Measurements from ENCODE around the gene CALHM6. TPM values are rescaled to one million over a fixed set of nuclear protein-coding genes. Genes with fewer than 3 reads are reported as not detected.
"Not testable (repeated sequence)": the region's sequence is repeated elsewhere in the genome, so short reads cannot be mapped to it uniquely, and the experiment has no call there.

Gene CALHM6
- total RNA-seq, 1 experiment from 2014 or later: 0.45 TPM

GRCh38 chr6:116476002-116476678 is 15.0 kb downstream of the CALHM6 start:
- Histone ChIP-seq H3K27me3 (ENCODE audit: control insufficient read depth, insufficient read depth, low read length) (no peaks in the 10 kb centered on the region), H3K36me3 (replicated peaks; ENCODE audit: control insufficient read depth, insufficient read depth, low read length) (no peaks in the 10 kb centered on the region), H3K4me3 (ENCODE audit: insufficient read depth, low read depth, low read length) (no peak overlapping the region)
- no peak for DNase-seq

GRCh38 chr6:116482780-116483179 is 21.6 kb downstream of the CALHM6 start:
- no peak for DNase-seq
- H3K27me3 ChIP-seq (ENCODE audit: control insufficient read depth, insufficient read depth, low read length): no peaks in the 10 kb centered on the region
- H3K36me3 ChIP-seq (replicated peaks; ENCODE audit: control insufficient read depth, insufficient read depth, low read length): no peaks in the 10 kb centered on the region
- no peak overlapping the region for H3K4me3 ChIP-seq (ENCODE audit: insufficient read depth, low read depth, low read length)

GRCh38 chr6:116483616-116484015 is 22.4 kb downstream of the CALHM6 start:
- DNase-seq: no peak
- no peak overlapping the region for H3K4me3 ChIP-seq (ENCODE audit: insufficient read depth, low read depth, low read length)
- no peaks in the 10 kb centered on the region for H3K27me3 ChIP-seq (ENCODE audit: control insufficient read depth, insufficient read depth, low read length)
- no peaks in the 10 kb centered on the region for H3K36me3 ChIP-seq (replicated peaks; ENCODE audit: control insufficient read depth, insufficient read depth, low read length)

GRCh38 chr6:116485559-116486184 is 24.5 kb downstream of the CALHM6 start:
- DNase-seq: no peak
- H3K27me3 ChIP-seq (ENCODE audit: control insufficient read depth, insufficient read depth, low read length): no peaks in the 10 kb centered on the region

DNA sequence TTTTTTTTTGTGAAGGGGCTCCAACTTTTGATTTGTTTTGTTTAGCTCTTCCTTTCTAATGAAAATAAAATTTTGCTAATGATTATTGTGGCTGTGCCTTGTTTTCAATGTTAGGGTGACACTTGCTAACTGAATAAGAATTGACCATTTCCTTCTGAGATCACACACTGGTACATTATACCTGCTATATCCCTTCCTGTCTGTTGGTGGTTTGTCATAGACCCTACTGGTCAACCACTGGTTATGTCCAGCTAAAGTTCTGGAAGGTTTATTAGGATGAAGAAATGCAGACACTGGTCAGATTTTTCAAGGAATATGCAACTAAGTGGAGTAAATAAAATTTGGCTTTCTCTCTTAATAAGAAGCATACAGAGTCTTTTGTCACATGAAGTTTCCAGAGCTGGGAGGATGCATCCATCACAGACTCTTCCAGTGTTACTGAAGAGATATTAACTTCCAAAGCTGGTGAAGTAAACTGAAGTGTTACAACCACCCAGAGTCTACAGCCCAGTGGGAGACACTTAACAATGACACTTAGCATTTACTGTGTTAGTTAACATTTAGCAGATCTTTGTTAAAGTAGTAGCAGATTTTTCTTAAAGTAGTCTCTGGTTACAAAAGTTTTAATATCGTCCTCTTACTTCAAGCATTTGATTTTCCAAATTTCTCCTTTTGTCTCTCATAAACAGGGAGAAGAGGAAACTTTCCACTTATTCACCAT is 30.6 kb downstream of the CALHM6 start:
- no peak for DNase-seq
- Histone ChIP-seq H3K27me3 (ENCODE audit: control insufficient read depth, insufficient read depth, low read length) (no peaks in the 10 kb centered on the region), H3K36me3 (replicated peaks; ENCODE audit: control insufficient read depth, insufficient read depth, low read length) (no peaks in the 10 kb centered on the region), H3K4me3 (ENCODE audit: insufficient read depth, low read depth, low read length) (no peak overlapping the region)

More at GRCh38 chr6:116485559-116486184, 24.5 kb downstream of the CALHM6 start:
- Histone ChIP-seq H3K36me3 (replicated peaks; ENCODE audit: control insufficient read depth, insufficient read depth, low read length) (no peaks in the 10 kb centered on the region), H3K4me3 (ENCODE audit: insufficient read depth, low read depth, low read length) (no peak overlapping the region)

- Histone ChIP-seq H3K4me3 (ENCODE audit: insufficient read depth, low read depth, low read length) (no peak overlapping the region), H3K27me3 (ENCODE audit: control insufficient read depth, insufficient read depth, low read length) (no peaks in the 10 kb centered on the region), H3K36me3 (replicated peaks; ENCODE audit: control insufficient read depth, insufficient read depth, low read length) (no peaks in the 10 kb centered on the region)
- DNase-seq: peak; percentile 13
Observed at GRCh38 chr6:116492331-116493067, 31.3 kb downstream of the CALHM6 start.

- DNase-seq; H3K4me3 ChIP-seq (ENCODE audit: insufficient read depth, low read depth, low read length); H3K27me3 ChIP-seq (ENCODE audit: control insufficient read depth, insufficient read depth, low read length); H3K36me3 ChIP-seq (replicated peaks; ENCODE audit: control insufficient read depth, insufficient read depth, low read length): not testable (repeated sequence)
Observed at GRCh38 chr6:116495161-116495560, 34.0 kb downstream of the CALHM6 start.

DNA sequence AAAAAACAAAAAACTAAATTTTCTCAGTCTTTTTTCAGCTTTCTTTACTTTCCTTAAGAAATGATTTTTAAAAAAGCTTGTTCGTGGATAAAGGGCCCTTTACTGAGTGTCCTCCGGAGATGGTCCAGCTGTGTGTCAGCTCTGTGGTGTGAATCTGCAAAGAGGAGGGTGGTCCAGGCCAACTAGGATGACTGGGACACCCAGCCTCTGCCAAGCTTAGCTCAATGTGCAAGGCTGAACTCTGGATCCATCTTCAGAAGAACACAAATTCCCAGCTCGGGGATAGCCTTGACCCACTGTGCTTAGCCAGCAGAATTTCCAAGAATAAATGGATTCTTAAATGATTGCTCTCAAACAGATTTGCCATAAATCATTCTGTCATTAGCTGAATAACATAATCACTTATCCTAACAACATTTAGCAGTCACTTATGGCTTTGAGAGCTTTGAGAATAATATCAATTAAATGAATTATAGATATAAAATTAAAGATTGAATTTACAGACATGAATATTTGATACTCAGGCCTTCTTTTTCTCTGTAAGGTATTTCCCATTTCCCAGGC is 36.0 kb downstream of the CALHM6 start:
- Histone ChIP-seq H3K36me3 (replicated peaks; ENCODE audit: control insufficient read depth, insufficient read depth, low read length) (no peaks in the 10 kb centered on the region), H3K4me3 (ENCODE audit: insufficient read depth, low read depth, low read length) (no peak overlapping the region), H3K27me3 (ENCODE audit: control insufficient read depth, insufficient read depth, low read length) (no peaks in the 10 kb centered on the region)
- no peak for DNase-seq

DNA sequence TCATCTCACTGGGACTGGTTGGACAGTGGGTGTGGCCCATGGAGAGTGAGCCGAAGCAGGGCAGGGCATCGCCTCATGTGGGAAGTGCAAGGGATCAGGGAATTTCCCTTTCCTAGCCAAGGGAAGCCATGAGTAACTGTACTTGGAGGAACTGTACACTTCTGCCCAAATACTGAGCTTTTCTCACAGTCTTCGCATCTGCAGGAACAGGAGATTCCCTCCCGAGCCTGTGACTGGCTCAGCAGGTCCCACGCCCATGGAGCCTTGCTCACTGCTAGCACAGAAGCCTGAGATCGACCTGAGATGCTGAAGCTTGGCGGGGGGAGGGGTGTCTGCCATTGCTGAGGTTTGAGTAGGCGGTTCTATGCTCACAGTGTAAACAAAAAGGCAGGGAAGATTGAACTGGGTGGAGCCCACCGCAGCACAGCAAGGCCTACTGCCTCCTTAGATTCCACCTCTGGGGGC is 39.8 kb downstream of the CALHM6 start:
- H3K36me3 ChIP-seq (replicated peaks; ENCODE audit: control insufficient read depth, insufficient read depth, low read length): no peaks in the 10 kb centered on the region
- DNase-seq: no peak
- H3K27me3 ChIP-seq (ENCODE audit: control insufficient read depth, insufficient read depth, low read length): no peaks in the 10 kb centered on the region
- no peak overlapping the region for H3K4me3 ChIP-seq (ENCODE audit: insufficient read depth, low read depth, low read length)

- no peaks in the 10 kb centered on the region for H3K36me3 ChIP-seq (replicated peaks; ENCODE audit: control insufficient read depth, insufficient read depth, low read length)
- no peaks in the 10 kb centered on the region for H3K27me3 ChIP-seq (ENCODE audit: control insufficient read depth, insufficient read depth, low read length)
- H3K4me3 ChIP-seq (ENCODE audit: insufficient read depth, low read depth, low read length): no peak overlapping the region
- DNase-seq: no peak
Observed at GRCh38 chr6:116507324-116507723, 46.1 kb downstream of the CALHM6 start.

DNA sequence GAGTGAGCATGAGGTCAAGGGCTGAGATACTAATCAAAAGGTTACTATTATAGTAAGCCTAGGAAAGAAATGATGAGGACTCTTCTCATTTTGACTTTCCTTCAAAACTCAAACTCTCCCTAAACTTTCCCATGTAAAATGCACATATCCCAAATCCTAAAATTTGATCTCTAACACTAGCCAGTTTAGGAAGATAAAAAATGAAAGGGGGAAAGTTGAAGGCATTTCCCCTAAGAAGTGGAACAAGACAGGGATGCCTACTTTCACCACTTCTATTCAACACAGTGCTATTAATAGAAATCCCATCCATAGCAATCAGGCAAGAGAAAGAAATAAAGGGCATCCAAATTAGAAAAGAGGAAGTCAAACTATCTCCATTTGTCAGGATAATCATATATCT is 47.4 kb downstream of the CALHM6 start:
- H3K36me3 ChIP-seq (replicated peaks; ENCODE audit: control insufficient read depth, insufficient read depth, low read length): no peaks in the 10 kb centered on the region
- H3K27me3 ChIP-seq (ENCODE audit: control insufficient read depth, insufficient read depth, low read length): no peaks in the 10 kb centered on the region
- no peak overlapping the region for H3K4me3 ChIP-seq (ENCODE audit: insufficient read depth, low read depth, low read length)
- DNase-seq: no peak

GRCh38 chr6:116511424-116512110 is 50.4 kb downstream of the CALHM6 start, which contains the start of gene CALHM5:
Gene CALHM5 (plus strand): TSS chr6:116511639. CDS start chr6:116511697, 58 bp downstream.
- peak; percentile 24 for DNase-seq
- Histone ChIP-seq H3K36me3 (replicated peaks; ENCODE audit: control insufficient read depth, insufficient read depth, low read length) (no peaks in the 10 kb centered on the region), H3K27me3 (ENCODE audit: control insufficient read depth, insufficient read depth, low read length) (no peaks in the 10 kb centered on the region), H3K4me3 (ENCODE audit: insufficient read depth, low read depth, low read length) (no peak within 1 kb of the TSS)

DNA sequence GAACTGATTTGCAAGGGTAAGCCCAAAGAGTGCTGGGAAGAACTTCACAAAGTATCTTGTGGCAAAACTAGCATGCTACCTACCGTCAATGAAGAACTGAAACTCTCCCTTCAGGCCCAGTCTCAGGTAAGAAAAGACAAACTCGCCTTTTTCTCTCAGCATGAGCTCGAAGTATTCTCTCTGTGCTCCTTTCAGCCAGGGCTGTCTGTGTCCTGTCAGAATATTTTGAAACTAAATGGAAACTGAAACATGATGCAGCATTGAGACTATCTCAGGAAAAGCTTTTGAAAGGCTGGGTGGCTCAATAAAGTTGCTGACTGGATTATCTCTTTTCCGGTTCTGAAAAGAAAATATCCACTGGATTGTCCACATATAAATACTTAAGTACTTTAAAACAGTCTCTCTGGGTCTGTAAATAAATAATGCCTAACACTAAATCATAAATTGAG is 51.0 kb downstream of the CALHM6 start:
- no peak for DNase-seq
- H3K36me3 ChIP-seq (replicated peaks; ENCODE audit: control insufficient read depth, insufficient read depth, low read length): no peaks in the 10 kb centered on the region
- no peak overlapping the region for H3K4me3 ChIP-seq (ENCODE audit: insufficient read depth, low read depth, low read length)
- no peaks in the 10 kb centered on the region for H3K27me3 ChIP-seq (ENCODE audit: control insufficient read depth, insufficient read depth, low read length)

DNA sequence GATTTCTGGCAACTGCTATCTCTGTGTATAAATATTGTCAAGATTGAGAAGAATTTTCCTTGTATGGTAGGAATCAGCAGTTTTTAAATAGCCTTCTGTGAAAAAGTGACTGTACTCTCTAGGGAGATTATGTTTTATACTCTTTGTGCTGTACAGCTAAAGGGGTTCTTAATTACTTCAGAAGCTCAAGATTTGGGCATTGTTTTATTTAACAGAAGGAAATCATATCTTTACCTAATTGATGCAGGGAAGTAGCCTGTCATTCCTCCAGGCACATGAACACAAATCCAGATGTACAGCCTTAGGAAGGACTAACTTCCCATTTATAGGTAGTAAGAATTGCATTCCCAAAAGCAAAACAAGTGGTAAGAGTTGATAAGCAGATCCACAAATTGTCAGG is 51.6 kb downstream of the CALHM6 start:
- H3K36me3 ChIP-seq (replicated peaks; ENCODE audit: control insufficient read depth, insufficient read depth, low read length): no peaks in the 10 kb centered on the region
- no peak overlapping the region for H3K4me3 ChIP-seq (ENCODE audit: insufficient read depth, low read depth, low read length)
- H3K27me3 ChIP-seq (ENCODE audit: control insufficient read depth, insufficient read depth, low read length): no peaks in the 10 kb centered on the region
- no peak for DNase-seq
